Measurements from ENCODE around the gene CHN1.

Gene CHN1

GRCh38 chr2:174836377-174836994, 168.7 kb downstream of the CHN1 start:
- H3K27ac ChIP-seq = no peak overlapping the region
- H3K9me3 ChIP-seq = no peaks in the 10 kb centered on the region
- H3K27me3 ChIP-seq = no peaks in the 10 kb centered on the region
- TF ChIP-seq CTCF (IDR thresholded peaks at IDR 0.05) = no peak
- H3K36me3 ChIP-seq = no peaks in the 10 kb centered on the region
- H3K4me1 ChIP-seq (ENCODE audit: control insufficient read depth in 1 of 2, insufficient read depth in 1 of 2, low read depth in 1 of 2, low read length in 1 of 2) = no peaks in the 10 kb centered on the region
- no peak overlapping the region for H3K4me3 ChIP-seq (ENCODE audit: low read depth in 1 of 2, low read length in 1 of 2)

- TF ChIP-seq CTCF (IDR thresholded peaks at IDR 0.05) = no peak
- no peak overlapping the region for H3K27ac ChIP-seq
- H3K27me3 ChIP-seq = no peaks in the 10 kb centered on the region
- H3K36me3 ChIP-seq = no peaks in the 10 kb centered on the region
- no peaks in the 10 kb centered on the region for H3K4me1 ChIP-seq (ENCODE audit: control insufficient read depth in 1 of 2, insufficient read depth in 1 of 2, low read depth in 1 of 2, low read length in 1 of 2)
- H3K4me3 ChIP-seq (ENCODE audit: low read depth in 1 of 2, low read length in 1 of 2) = no peak overlapping the region
- H3K9me3 ChIP-seq = no peaks in the 10 kb centered on the region
These were observed 169.4 kb downstream of the CHN1 start for GRCh38 chr2:174835797-174836255.

GRCh38 chr2:174833737-174834136, 171.4 kb downstream of the CHN1 start:
- H3K27me3 ChIP-seq = no peaks in the 10 kb centered on the region
- no peak overlapping the region for H3K4me3 ChIP-seq (ENCODE audit: low read depth in 1 of 2, low read length in 1 of 2)
- TF ChIP-seq CTCF (IDR thresholded peaks at IDR 0.05) = no peak
- H3K36me3 ChIP-seq = no peaks in the 10 kb centered on the region
- no peak overlapping the region for H3K27ac ChIP-seq
- H3K9me3 ChIP-seq = no peaks in the 10 kb centered on the region
- H3K4me1 ChIP-seq (ENCODE audit: control insufficient read depth in 1 of 2, insufficient read depth in 1 of 2, low read depth in 1 of 2, low read length in 1 of 2) = no peaks in the 10 kb centered on the region

- no peak for TF ChIP-seq CTCF (IDR thresholded peaks at IDR 0.05)
- no peaks in the 10 kb centered on the region for H3K27me3 ChIP-seq
These were observed 174.6 kb downstream of the CHN1 start for GRCh38 chr2:174830561-174830960.

GRCh38 chr2:174829550-174829949, 175.6 kb downstream of the CHN1 start:
- no peak overlapping the region for H3K27ac ChIP-seq
- H3K9me3 ChIP-seq = no peaks in the 10 kb centered on the region
- H3K36me3 ChIP-seq = no peaks in the 10 kb centered on the region
- H3K4me1 ChIP-seq (ENCODE audit: control insufficient read depth in 1 of 2, insufficient read depth in 1 of 2, low read depth in 1 of 2, low read length in 1 of 2) = no peaks in the 10 kb centered on the region
- H3K27me3 ChIP-seq = no peaks in the 10 kb centered on the region
- TF ChIP-seq CTCF (IDR thresholded peaks at IDR 0.05) = no peak
- no peak overlapping the region for H3K4me3 ChIP-seq (ENCODE audit: low read depth in 1 of 2, low read length in 1 of 2)

More at GRCh38 chr2:174830561-174830960, 174.6 kb downstream of the CHN1 start:
- H3K9me3 ChIP-seq = no peaks in the 10 kb centered on the region
- H3K27ac ChIP-seq = no peak overlapping the region
- H3K4me3 ChIP-seq (ENCODE audit: low read depth in 1 of 2, low read length in 1 of 2) = no peak overlapping the region
- no peaks in the 10 kb centered on the region for H3K36me3 ChIP-seq
- no peaks in the 10 kb centered on the region for H3K4me1 ChIP-seq (ENCODE audit: control insufficient read depth in 1 of 2, insufficient read depth in 1 of 2, low read depth in 1 of 2, low read length in 1 of 2)

Measured in neutrophil (primary cell).